K562 (cell line): Measurements from ENCODE around the gene C5orf47.

ENCODE experiments used
- CHD1 ChIP-seq: fragments of 200-600 bp; sonication (generic); IDR thresholded peaks from one replicate; pipeline ENCODE4 v1.6.1; 2012; ENCODE audit warnings: mild to moderate bottlenecking, moderate library complexity, low read length, inconsistent platforms
- TF ChIP-seq, protein P1 (sequence below): fragments of 450-650 bp; IDR thresholded peaks from 2 replicates; pipeline ENCODE4 v1.6.1; 2016; ENCODE audit warnings: antibody characterized with exemption
- TF ChIP-seq, protein P2 (sequence below): sonication (generic); formaldehyde crosslinking; IDR thresholded peaks from 2 replicates; pipeline ENCODE4 v1.8.0; 2023; ENCODE audit warnings: missing genetic modification reagents, mild to moderate bottlenecking, borderline replicate concordance

DNA sequence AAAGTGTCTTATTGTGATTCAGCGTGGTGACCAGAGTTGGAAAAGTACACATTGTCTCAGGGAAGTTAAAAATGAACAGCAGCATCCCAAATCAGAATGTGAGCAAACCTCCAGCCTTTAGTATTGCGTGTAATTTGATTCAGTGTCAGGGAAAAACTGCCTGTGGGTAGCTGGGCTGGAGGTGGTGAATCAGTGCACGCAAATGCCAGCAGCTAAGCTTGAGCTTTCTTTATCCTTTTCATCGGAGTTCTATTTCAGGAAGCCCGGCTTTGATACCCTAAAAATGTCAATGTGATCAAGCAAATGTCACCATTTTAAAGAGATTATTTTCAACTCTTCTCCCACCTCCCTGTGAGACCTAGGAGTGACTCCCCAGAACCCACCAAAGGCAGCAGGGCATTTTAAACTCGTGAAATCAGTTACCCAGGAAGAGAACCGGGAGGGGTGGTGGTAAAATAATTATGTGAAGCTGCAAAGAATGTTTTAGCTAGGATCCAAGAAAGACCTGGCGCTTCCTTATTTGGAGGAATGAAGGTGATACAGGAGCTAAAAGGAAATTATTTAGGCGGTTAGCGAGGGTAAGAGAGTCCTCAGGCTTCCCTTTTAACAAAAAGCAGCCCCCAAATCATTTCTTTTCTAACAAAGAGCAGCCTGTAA, 25.7 kb upstream of the C5orf47 start:
- no peak for TF ChIP-seq CHD1
- TF ChIP-seq, protein P1, sequence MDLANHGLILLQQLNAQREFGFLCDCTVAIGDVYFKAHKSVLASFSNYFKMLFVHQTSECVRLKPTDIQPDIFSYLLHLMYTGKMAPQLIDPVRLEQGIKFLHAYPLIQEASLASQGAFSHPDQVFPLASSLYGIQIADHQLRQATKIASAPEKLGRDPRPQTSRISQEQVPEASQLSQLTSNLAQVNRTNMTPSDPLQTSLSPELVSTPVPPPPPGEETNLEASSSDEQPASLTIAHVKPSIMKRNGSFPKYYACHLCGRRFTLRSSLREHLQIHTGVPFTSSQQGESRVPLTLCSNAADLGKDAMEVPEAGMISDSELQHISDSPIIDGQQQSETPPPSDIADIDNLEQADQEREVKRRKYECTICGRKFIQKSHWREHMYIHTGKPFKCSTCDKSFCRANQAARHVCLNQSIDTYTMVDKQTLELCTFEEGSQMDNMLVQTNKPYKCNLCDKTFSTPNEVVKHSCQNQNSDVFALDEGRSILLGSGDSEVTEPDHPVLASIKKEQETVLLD: no peak
- TF ChIP-seq, protein P2, sequence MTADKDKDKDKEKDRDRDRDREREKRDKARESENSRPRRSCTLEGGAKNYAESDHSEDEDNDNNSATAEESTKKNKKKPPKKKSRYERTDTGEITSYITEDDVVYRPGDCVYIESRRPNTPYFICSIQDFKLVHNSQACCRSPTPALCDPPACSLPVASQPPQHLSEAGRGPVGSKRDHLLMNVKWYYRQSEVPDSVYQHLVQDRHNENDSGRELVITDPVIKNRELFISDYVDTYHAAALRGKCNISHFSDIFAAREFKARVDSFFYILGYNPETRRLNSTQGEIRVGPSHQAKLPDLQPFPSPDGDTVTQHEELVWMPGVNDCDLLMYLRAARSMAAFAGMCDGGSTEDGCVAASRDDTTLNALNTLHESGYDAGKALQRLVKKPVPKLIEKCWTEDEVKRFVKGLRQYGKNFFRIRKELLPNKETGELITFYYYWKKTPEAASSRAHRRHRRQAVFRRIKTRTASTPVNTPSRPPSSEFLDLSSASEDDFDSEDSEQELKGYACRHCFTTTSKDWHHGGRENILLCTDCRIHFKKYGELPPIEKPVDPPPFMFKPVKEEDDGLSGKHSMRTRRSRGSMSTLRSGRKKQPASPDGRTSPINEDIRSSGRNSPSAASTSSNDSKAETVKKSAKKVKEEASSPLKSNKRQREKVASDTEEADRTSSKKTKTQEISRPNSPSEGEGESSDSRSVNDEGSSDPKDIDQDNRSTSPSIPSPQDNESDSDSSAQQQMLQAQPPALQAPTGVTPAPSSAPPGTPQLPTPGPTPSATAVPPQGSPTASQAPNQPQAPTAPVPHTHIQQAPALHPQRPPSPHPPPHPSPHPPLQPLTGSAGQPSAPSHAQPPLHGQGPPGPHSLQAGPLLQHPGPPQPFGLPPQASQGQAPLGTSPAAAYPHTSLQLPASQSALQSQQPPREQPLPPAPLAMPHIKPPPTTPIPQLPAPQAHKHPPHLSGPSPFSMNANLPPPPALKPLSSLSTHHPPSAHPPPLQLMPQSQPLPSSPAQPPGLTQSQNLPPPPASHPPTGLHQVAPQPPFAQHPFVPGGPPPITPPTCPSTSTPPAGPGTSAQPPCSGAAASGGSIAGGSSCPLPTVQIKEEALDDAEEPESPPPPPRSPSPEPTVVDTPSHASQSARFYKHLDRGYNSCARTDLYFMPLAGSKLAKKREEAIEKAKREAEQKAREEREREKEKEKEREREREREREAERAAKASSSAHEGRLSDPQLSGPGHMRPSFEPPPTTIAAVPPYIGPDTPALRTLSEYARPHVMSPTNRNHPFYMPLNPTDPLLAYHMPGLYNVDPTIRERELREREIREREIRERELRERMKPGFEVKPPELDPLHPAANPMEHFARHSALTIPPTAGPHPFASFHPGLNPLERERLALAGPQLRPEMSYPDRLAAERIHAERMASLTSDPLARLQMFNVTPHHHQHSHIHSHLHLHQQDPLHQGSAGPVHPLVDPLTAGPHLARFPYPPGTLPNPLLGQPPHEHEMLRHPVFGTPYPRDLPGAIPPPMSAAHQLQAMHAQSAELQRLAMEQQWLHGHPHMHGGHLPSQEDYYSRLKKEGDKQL (CRISPR knock-in tag): no peak
